Rectal smooth muscle tissue (tissue), 1 donor: ENCODE data around the gene ERBB4.

Source experiments
- H3K27ac ChIP-seq: one replicate; pipeline ENCODE4 v1.7.0; 2013; ENCODE audit warnings: low read depth, low read length, inconsistent platforms
- H3K27me3 ChIP-seq: one replicate; pipeline ENCODE4 v1.7.0; 2013; ENCODE audit warnings: low read length; ENCODE audit not compliant: control insufficient read depth, insufficient read depth
- H3K36me3 ChIP-seq: one replicate; pipeline ENCODE4 v1.7.0; 2013; ENCODE audit warnings: low read length; ENCODE audit not compliant: control insufficient read depth, insufficient read depth
- H3K4me1 ChIP-seq: one replicate; pipeline ENCODE4 v1.7.0; 2013; ENCODE audit warnings: low read length; ENCODE audit not compliant: control insufficient read depth, insufficient read depth
- H3K4me3 ChIP-seq: one replicate; pipeline ENCODE4 v1.7.0; 2013; ENCODE audit warnings: low read length
- H3K9ac ChIP-seq: one replicate; pipeline ENCODE4 v1.7.0; 2013; ENCODE audit warnings: low read length

The ERBB4 gene

DNA sequence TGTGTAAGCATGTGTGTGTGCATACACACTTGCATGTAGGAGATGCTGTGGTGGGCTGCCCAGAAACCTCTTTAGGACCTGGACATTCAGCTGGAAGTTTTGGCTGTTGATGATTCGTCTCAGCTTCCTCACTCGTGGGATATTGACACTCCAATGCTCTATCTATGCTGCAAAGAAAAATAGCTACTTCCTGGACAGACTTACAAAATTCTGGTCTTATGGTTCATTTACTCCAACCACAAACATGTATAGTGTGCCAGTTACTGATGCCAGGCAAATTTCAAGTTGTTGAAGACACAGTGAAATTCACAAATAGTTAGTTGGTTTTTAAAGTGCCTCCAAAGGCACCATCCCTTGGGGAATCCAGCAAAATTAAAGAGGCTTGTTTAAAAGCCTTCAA, 1099.6 kb downstream of the ERBB4 start:
- no peak overlapping the region for H3K27ac ChIP-seq
- H3K4me1 ChIP-seq, result no peaks in the 10 kb centered on the region
- H3K36me3 ChIP-seq, result no peaks in the 10 kb centered on the region
- H3K4me3 ChIP-seq, result no peak overlapping the region
- no peaks in the 10 kb centered on the region for H3K27me3 ChIP-seq
- H3K9ac ChIP-seq, result no peak overlapping the region

- Histone ChIP-seq H3K4me3 (no peak overlapping the region), H3K9ac (no peak overlapping the region), H3K27me3 (no peaks in the 10 kb centered on the region), H3K36me3 (no peaks in the 10 kb centered on the region), H3K4me1 (no peaks in the 10 kb centered on the region), H3K27ac (no peak overlapping the region)
These were observed 1101.2 kb downstream of the ERBB4 start for GRCh38 chr2:211437396-211437795.

- Histone ChIP-seq H3K27me3 (no peaks in the 10 kb centered on the region), H3K9ac (no peak overlapping the region), H3K36me3 (no peaks in the 10 kb centered on the region), H3K27ac (no peak overlapping the region), H3K4me1 (no peaks in the 10 kb centered on the region), H3K4me3 (no peak overlapping the region)
These were observed 1102.4 kb downstream of the ERBB4 start for GRCh38 chr2:211436182-211436581.

DNA sequence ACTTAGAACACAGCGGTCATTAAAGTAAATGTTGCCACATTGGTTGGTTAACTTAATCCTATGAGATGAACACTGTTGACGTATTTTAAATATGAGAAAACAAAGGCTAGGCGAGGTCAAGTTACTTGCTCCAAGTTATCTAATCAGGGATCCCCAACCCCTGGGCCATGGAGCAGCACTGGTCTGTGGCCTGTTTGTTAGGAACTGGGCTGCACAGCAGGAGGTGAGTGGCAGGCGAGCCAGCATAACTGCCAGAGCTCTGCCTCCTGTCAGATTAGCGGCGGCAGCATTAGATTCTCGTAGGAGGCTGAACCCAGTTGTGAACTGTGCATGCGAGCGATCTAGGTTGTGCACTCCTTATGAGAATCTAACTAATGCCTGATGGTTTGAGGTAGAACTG, 1103.3 kb downstream of the ERBB4 start:
- no peaks in the 10 kb centered on the region for H3K4me1 ChIP-seq
- no peak overlapping the region for H3K4me3 ChIP-seq
- no peaks in the 10 kb centered on the region for H3K36me3 ChIP-seq
- no peak overlapping the region for H3K9ac ChIP-seq
- H3K27me3 ChIP-seq, result no peaks in the 10 kb centered on the region
- H3K27ac ChIP-seq, result no peak overlapping the region

DNA sequence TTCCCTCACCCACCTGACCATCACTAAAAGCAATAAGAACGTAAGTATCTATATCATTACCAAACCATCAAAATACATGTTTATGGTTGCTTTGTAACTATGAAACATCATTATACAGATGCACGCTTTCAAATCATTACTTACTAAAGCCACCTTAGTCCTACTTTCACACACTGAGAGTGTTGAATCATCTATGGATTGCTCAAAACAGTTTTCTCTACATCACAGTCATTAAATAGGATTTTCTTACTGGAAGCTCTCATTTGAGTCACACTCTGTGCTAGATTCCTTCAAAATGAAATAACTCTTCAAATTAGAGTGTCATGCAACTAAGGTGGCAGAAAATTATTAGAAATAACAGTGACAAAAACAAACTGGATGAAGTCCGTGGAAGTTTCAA, 1103.8 kb downstream of the ERBB4 start:
- Histone ChIP-seq H3K4me3 (no peak overlapping the region), H3K27ac (no peak overlapping the region), H3K36me3 (no peaks in the 10 kb centered on the region), H3K9ac (no peak overlapping the region), H3K27me3 (no peaks in the 10 kb centered on the region), H3K4me1 (no peaks in the 10 kb centered on the region)

- H3K27ac ChIP-seq, result no peak overlapping the region
- no peaks in the 10 kb centered on the region for H3K27me3 ChIP-seq
- H3K9ac ChIP-seq, result no peak overlapping the region
- no peaks in the 10 kb centered on the region for H3K36me3 ChIP-seq
- no peak overlapping the region for H3K4me3 ChIP-seq
- H3K4me1 ChIP-seq, result no peaks in the 10 kb centered on the region
These were observed 1109.2 kb downstream of the ERBB4 start for GRCh38 chr2:211429256-211429920.

- Histone ChIP-seq H3K27ac (no peak overlapping the region), H3K4me1 (no peaks in the 10 kb centered on the region), H3K36me3 (no peaks in the 10 kb centered on the region), H3K27me3 (no peaks in the 10 kb centered on the region), H3K9ac (no peak overlapping the region), H3K4me3 (no peak overlapping the region)
These were observed 1112.4 kb downstream of the ERBB4 start for GRCh38 chr2:211426240-211426639.

- no peak overlapping the region for H3K4me3 ChIP-seq
- no peaks in the 10 kb centered on the region for H3K36me3 ChIP-seq
- H3K27ac ChIP-seq, result no peak overlapping the region
- H3K4me1 ChIP-seq, result no peaks in the 10 kb centered on the region
- H3K9ac ChIP-seq, result no peak overlapping the region
- H3K27me3 ChIP-seq, result no peaks in the 10 kb centered on the region
These were observed 1115.6 kb downstream of the ERBB4 start for GRCh38 chr2:211423018-211423417.

DNA sequence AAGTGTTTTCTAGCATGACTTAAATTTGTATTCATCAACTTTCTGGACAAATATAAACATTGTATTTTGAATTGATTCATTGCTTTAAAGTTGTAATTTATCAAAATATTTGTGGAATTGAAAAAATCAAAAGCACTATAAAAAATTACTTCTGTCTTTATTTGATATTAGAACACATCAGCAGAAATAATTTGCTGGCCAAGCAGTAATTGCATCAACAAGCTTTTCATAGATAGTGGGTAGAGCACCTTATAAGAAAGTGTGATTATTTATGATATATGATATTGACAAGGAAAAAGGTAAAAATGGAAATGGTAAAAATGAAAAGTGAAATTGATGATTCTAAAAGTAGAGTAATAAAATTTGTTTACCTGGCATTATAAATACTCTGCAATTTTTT, 1121.1 kb downstream of the ERBB4 start:
- Histone ChIP-seq H3K4me3 (no peak overlapping the region), H3K27ac (no peak overlapping the region), H3K9ac (no peak overlapping the region), H3K36me3 (no peaks in the 10 kb centered on the region), H3K4me1 (no peaks in the 10 kb centered on the region), H3K27me3 (no peaks in the 10 kb centered on the region)

- Histone ChIP-seq H3K27me3 (no peaks in the 10 kb centered on the region), H3K27ac (no peak overlapping the region), H3K4me1 (no peaks in the 10 kb centered on the region), H3K9ac (no peak overlapping the region), H3K36me3 (no peaks in the 10 kb centered on the region), H3K4me3 (no peak overlapping the region)
These were observed 1122.2 kb downstream of the ERBB4 start for GRCh38 chr2:211416373-211416772.

DNA sequence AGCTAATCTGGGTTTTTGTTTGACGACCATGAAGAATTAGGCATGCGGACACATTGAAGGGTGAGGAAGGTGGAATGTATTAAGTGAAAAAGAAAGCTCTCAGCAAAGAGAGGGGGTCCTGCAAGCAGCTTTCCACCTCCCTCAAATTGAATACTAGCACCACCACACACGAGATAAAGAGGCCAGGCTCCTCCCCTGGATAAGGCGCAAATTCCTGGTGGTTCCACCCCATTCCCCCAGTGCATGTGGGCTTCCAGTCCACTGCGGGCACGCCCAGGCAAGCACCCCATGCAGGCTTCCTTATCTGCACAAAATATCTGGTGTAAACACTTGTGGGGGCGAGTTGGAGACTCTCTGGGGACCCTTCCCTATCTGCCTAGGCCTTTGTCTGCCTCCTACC, 1124.9 kb downstream of the ERBB4 start:
- Histone ChIP-seq H3K4me3 (no peak overlapping the region), H3K27ac (no peak overlapping the region), H3K9ac (no peak overlapping the region), H3K36me3 (no peaks in the 10 kb centered on the region), H3K4me1 (no peaks in the 10 kb centered on the region), H3K27me3 (no peaks in the 10 kb centered on the region)

DNA sequence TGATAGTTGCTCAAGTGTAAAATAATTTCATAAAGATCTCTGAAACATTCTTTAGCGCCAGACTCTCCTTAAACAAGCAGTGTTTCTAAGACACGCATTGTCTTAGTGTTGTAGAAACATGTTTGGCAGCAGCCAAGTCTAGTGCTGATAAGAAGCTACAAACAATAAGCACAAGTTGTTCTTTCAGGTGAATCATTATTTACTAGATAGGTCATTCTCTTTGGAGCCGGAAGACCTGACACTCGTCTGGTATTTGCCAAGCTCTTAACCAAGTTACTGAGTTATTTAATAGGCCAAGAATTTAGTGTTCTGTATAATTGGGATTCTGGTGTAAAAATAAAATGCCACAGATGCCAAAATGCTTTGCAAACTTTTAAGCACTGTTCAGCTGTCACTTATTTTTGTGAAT, 1130.1 kb downstream of the ERBB4 start:
- Histone ChIP-seq H3K27ac (no peak overlapping the region), H3K36me3 (no peaks in the 10 kb centered on the region), H3K27me3 (no peaks in the 10 kb centered on the region), H3K4me3 (no peak overlapping the region), H3K4me1 (no peaks in the 10 kb centered on the region), H3K9ac (no peak overlapping the region)

- Histone ChIP-seq H3K4me1 (no peaks in the 10 kb centered on the region), H3K27me3 (no peaks in the 10 kb centered on the region)
These were observed 1131.5 kb downstream of the ERBB4 start for GRCh38 chr2:211407076-211407475.

More at GRCh38 chr2:211407076-211407475, 1131.5 kb downstream of the ERBB4 start:
- Histone ChIP-seq H3K27ac (no peak overlapping the region), H3K9ac (no peak overlapping the region), H3K4me3 (no peak overlapping the region), H3K36me3 (no peaks in the 10 kb centered on the region)
